Stimulated activated CD4-positive, alpha-beta T cell treated with anti-CD3 and anti-CD28 coated beads, TNF-alpha, amount 100 ng/mL, for 24 hours (primary cell): Measurements from ENCODE around the gene CT47C1.
"Not testable (repeated sequence)": the region's sequence is repeated elsewhere in the genome, so short reads cannot be mapped to it uniquely, and the experiment has no call there.

Source experiments
- DNase-seq, 3 experiments: peaks; one replicate each; pipeline ENCODE4 v3.0.0-alpha.2; 2020; ENCODE audit warnings: low read depth in 3 of 3

CT47C1 gene

GRCh38 chrX:119072744-119073143 is at the start of gene CT47C1:
TSS of gene CT47C1 (plus strand) at chrX:119072993. CDS start at chrX:119073226, 233 bp downstream.
- DNase-seq: no peak

- DNase-seq: no peak
Measured at GRCh38 chrX:119025900-119026299, 46.9 kb upstream of the CT47C1 start.

- not testable (repeated sequence) for DNase-seq
Measured at GRCh38 chrX:119026344-119026743, 46.4 kb upstream of the CT47C1 start.

GRCh38 chrX:119027960-119028732 is 44.6 kb upstream of the CT47C1 start:
- DNase-seq: not testable (repeated sequence)

GRCh38 chrX:119028733-119029330 is 44.0 kb upstream of the CT47C1 start:
- no peak for DNase-seq

GRCh38 chrX:119029656-119030055 is 43.1 kb upstream of the CT47C1 start:
- DNase-seq: not testable (repeated sequence)

GRCh38 chrX:119030990-119031389 is 41.8 kb upstream of the CT47C1 start:
- DNase-seq: no peak

- no peak for DNase-seq
Measured at GRCh38 chrX:119036107-119037029, 36.4 kb upstream of the CT47C1 start.

- DNase-seq: no peak
Measured at GRCh38 chrX:119040432-119040831, 32.4 kb upstream of the CT47C1 start.

GRCh38 chrX:119041175-119041574 is 31.6 kb upstream of the CT47C1 start:
- no peak for DNase-seq

- no peak for DNase-seq
Measured at GRCh38 chrX:119042040-119042439, 30.8 kb upstream of the CT47C1 start.

- DNase-seq: no peak
Measured at GRCh38 chrX:119042996-119043395, 29.8 kb upstream of the CT47C1 start.

GRCh38 chrX:119045884-119046283 is 26.9 kb upstream of the CT47C1 start:
- DNase-seq: no peak

- no peak for DNase-seq
Measured at GRCh38 chrX:119055687-119056086, 17.1 kb upstream of the CT47C1 start.

- DNase-seq: no peak
Measured at GRCh38 chrX:119062750-119063374, 9.9 kb upstream of the CT47C1 start.

GRCh38 chrX:119063428-119063827 is 9.4 kb upstream of the CT47C1 start:
- DNase-seq: no peak

- DNase-seq: peak; percentile 1 to 45 (median 13)
Measured at GRCh38 chrX:119067023-119067739, 5.6 kb upstream of the CT47C1 start.

GRCh38 chrX:119069128-119069527 is 3.7 kb upstream of the CT47C1 start:
- DNase-seq: no peak

GRCh38 chrX:119069762-119070161 is 3.0 kb upstream of the CT47C1 start:
- DNase-seq: no peak

GRCh38 chrX:119071381-119071780 is 1.4 kb upstream of the CT47C1 start:
- DNase-seq: no peak
